KBM-7 (cell line): ENCODE data around the gene TMEM263.
"Not testable (repeated sequence)": the region's sequence is repeated elsewhere in the genome, so short reads cannot be mapped to it uniquely, and the experiment has no call there.

ENCODE experiments used
- DNase-seq: peaks from one replicate; pipeline ENCODE4 v3.0.0-alpha.2; 2015
- in situ Hi-C: fragments of 300-500 bp; cut with MboI; formaldehyde crosslinking; loops from 2 replicates; pipeline ENCODE4 v1.14.3; 2020; ENCODE audit warnings: low sequenced_read_pairs, low pct_unique_long_range_greater_than_20kb, mixed read lengths

The TMEM263 gene

DNA sequence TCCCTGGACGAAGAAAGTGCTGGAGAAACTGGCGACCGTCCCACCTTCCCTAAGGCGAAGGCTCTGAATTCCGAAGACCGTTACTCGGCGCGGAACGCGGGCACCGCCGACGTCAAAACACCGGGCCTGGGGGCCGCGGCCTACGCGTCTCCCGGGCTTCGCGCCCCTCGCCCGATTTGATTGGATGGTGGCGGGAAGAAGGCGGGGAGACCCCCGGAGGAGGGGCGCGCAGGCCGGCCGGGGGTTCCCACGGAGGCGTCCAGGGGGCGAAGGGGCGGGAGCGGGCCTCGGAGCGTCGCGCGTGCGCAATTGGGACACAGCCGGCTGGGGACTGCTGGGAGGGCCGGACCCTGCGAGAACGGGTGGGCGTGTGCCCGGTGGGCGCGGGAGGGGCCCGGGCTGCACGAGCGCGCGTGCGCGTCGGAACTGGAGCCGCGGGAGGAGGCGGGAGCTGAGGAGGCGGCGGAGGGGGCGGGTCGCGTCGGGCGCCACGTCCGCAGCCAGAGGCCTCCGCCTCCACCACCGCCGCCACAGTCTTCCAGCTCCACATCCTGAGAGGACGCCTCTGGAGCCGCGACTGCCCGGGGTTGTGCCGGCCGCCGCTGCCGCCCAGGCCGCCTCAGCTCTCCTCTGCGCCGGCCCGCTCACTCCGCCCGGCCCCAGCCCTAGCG, at the start of gene TMEM263:
Gene TMEM263 (plus strand): TSS at position 531 of the 671 bp plus-strand sequence. CDS start 11,210 bp downstream, outside the sequence.
- in situ Hi-C loops, result no loop called here
- peak; percentile 90 for DNase-seq

DNA sequence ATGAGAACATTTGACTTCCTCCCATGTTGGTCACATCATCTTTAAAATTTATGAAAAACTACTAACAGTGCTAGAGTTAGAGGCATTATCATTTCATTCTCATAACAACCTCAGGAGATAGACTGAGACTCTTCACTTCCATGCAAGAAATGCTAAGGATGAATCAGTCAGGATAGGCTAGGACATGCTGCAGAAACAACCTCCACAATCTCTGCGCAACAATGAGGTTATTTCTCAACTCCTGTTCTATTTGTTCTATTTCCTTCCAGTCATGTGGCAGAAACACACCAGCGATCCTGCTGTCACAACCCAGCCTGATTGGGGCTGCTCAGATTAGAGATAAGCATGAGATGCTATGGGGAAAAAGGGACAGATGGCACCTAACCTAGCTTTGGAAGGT, 49.0 kb upstream of the TMEM263 start:
- in situ Hi-C loops, result loop anchor here (25.0 kb wide), 2 partner anchors 519 to 669 kb away; partner anchors contain the start of gene CKAP4
- no peak for DNase-seq

GRCh38 chr12:106907411-106907810, 48.3 kb upstream of the TMEM263 start:
- in situ Hi-C loops, result loop anchor here (25.0 kb wide), 2 partner anchors 520 to 670 kb away; partner anchors contain the start of gene CKAP4
- DNase-seq, result no peak

DNA sequence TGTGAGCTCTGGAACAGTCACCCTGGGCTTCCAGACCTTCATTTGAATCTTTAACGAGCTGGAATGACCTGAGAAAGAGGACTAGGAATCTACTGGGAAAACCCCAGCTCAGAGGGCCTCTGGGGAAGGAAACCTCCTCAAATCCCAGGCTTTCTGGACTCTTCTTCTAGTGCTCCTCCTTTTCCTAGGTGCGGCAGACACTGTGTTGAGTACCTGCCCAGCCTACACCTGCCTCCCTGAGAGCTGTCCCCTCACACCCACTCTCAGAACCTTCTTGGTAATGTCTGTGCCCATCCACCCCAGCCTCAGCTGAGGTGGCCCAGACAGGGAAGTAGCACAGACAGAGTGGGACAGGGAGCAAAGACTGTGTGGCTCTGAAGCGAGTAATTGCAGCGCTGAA, 47.9 kb upstream of the TMEM263 start:
- in situ Hi-C loops, result loop anchor here (25.0 kb wide), 2 partner anchors 521 to 671 kb away; partner anchors contain the start of gene CKAP4
- DNase-seq, result no peak

DNA sequence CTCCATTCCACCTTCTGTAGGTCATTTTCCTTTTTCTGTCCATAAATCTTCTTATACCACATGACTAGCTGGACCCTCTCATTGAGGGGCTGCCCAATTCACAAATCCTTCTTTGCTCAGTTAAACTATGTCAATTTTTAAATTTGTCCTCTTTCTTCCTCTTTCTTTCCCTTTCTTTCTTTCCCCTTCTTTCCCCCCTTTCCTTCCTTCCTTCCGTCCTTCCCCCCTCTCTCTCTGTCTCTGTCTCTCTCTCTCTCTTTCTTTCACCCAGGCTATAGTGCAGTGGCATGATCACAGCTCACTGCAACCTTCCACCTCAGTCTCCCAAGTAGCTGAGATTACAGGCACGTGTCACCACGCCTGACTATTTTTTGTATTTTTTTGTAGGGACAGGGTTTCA, 47.1 kb upstream of the TMEM263 start:
- in situ Hi-C loops, result loop anchor here (25.0 kb wide), 2 partner anchors 521 to 671 kb away; partner anchors contain the start of gene CKAP4
- no peak for DNase-seq

- DNase-seq, result peak; percentile 92
- in situ Hi-C loops, result loop anchor here (25.0 kb wide), 2 partner anchors 523 to 673 kb away; partner anchors contain the start of gene CKAP4
Measured at GRCh38 chr12:106910202-106910601, 45.5 kb upstream of the TMEM263 start.

DNA sequence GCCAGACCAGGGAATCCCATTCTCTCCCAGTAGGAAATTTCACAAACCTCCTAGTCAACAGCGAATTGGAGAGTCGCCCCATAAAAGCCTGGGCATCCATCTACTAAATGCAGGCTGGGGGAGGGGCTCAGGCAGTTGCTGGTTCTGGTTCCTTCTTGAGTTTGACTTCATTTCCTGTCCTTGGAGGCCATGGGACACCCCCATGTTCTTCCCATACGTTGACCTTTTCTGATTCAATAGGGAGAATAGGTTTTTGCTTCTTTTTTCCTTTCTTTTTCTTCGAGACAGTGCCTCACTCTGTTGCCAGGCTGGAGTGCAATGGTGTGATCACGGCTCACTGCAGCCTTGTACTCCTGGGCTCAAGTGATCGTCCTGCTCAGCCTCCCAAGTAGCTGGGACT, 44.1 kb upstream of the TMEM263 start:
- in situ Hi-C loops, result loop anchor here (25.0 kb wide), 2 partner anchors 524 to 674 kb away; partner anchors contain the start of gene CKAP4
- no peak for DNase-seq

- in situ Hi-C loops, result loop anchor here (25.0 kb wide), 2 partner anchors 526 to 676 kb away; partner anchors contain the start of gene CKAP4
Measured at GRCh38 chr12:106913456-106913855, 42.3 kb upstream of the TMEM263 start.

DNA sequence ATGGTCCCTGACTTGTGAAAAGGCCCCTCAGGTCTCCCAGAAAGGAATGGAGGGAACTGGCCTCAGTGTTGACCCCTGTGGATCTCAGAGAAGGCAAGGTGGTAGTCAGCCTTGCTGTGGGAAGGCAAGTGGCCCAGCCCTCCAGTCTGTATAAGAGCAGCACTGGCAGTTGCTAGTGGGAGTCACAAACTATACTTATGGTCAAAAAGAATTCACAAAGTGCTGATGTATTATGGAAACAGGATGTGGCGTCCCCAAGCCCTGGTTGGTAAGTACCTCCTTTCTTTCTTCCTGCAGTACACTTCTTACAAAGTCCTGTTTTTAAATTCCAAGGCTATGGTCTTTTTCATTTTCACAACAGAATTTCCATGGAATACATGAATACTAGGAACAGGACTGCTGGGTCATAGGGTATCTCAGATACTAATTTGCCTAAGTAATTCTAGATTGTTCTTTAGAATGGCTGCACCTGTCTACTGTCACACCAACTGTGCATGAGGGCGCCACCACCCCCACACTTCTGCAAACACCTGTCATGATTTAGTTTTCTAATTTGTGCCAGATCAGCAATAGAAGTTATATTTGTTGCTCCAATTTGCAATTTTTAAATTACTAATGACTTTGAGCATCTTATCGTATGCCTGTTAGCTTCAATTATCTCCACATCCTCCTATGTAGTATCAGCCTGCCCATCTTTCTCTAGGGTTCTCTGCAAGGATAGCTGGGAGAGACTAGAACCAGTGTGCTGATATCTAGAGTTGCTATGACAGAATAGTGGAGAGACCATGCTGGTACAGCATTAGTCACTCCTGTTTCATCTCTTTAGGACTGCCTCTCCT, 40.7 kb upstream of the TMEM263 start:
- in situ Hi-C loops, result loop anchor here (25.0 kb wide), 2 partner anchors 528 to 678 kb away; partner anchors contain the start of gene CKAP4
- no peak for DNase-seq

More at GRCh38 chr12:106913456-106913855, 42.3 kb upstream of the TMEM263 start:
- no peak for DNase-seq

- DNase-seq, result no peak
- in situ Hi-C loops, result loop anchor here (25.0 kb wide), 2 partner anchors 528 to 678 kb away; partner anchors contain the start of gene CKAP4
Measured at GRCh38 chr12:106915635-106916026, 40.1 kb upstream of the TMEM263 start.

DNA sequence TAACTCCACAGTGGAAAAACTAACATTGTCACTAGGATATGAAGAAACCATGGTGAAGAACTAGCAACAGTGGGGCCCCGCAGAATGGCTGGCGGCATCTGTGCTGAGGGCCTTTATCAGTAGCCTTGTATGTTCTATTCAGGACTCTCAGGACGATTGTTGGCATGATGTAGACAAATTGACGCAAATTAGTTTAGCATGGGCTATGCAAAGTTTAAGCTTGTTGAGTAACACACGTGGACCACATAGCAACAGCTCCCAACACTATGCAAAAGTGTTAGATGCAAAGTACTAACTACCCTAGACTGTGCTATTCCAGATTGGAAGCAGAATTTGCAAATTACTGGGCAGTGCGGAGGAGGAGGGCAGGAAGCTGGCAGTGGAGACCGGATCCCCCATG, 38.2 kb upstream of the TMEM263 start:
- in situ Hi-C loops, result loop anchor here (25.0 kb wide), 2 partner anchors 530 to 680 kb away; partner anchors contain the start of gene CKAP4
- DNase-seq, result no peak

GRCh38 chr12:106918746-106919145, 37.0 kb upstream of the TMEM263 start:
- in situ Hi-C loops, result loop anchor here (25.0 kb wide), 2 partner anchors 531 to 681 kb away; partner anchors contain the start of gene CKAP4
- peak; percentile 31 for DNase-seq

DNA sequence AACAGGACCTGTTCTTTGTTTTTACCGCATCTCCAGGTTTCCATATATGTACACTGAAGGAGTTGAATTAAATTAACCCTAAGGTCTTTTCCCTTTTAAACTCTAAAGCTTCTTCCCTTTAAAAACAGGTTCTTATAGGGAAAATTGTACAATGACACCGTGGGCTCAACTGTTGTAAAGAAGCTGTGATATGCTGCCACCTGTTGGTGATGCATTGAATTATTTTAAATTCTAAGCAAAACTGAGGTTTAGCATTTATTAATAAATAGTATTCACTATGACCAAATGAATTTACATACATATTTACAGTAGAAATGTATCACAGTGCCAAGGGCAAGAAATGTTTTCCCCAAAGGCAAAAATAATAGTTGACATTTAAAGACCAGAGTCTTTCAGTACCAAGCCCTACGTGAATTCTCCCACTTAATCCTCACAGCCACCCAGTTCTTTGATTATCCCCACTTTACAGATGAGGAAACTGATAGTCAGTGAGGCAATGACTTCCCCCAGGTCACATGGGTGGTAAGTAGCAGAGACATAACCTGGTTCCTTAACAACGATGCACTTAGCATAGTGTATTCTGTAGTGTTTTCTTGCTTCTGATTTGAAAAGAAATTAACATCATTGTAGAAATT, 35.7 kb upstream of the TMEM263 start:
- in situ Hi-C loops, result loop anchor here (25.0 kb wide), 2 partner anchors 533 to 683 kb away; partner anchors contain the start of gene CKAP4

GRCh38 chr12:106921976-106922375, 33.7 kb upstream of the TMEM263 start:
- not testable (repeated sequence) for DNase-seq
- in situ Hi-C loops, result loop anchor here (25.0 kb wide), 2 partner anchors 535 to 685 kb away; partner anchors contain the start of gene CKAP4

More for the DNA sequence above, 35.7 kb upstream of the TMEM263 start:
- DNase-seq, result peak; percentile 49

GRCh38 chr12:106923594-106923993, 32.1 kb upstream of the TMEM263 start:
- not testable (repeated sequence) for DNase-seq
- in situ Hi-C loops, result loop anchor here (25.0 kb wide), 2 partner anchors 536 to 686 kb away; partner anchors contain the start of gene CKAP4

GRCh38 chr12:106924268-106924861, 31.3 kb upstream of the TMEM263 start:
- in situ Hi-C loops, result loop anchor here (25.0 kb wide), 2 partner anchors 537 to 687 kb away; partner anchors contain the start of gene CKAP4
- no peak for DNase-seq

GRCh38 chr12:106926657-106927056, 29.1 kb upstream of the TMEM263 start:
- in situ Hi-C loops, result no loop called here
- no peak for DNase-seq

GRCh38 chr12:106934277-106934676, 21.4 kb upstream of the TMEM263 start:
- no peak for DNase-seq
- in situ Hi-C loops, result no loop called here
